HG02588 (cell line): ENCODE results near the gene CYP27C1.

Experiments
- ATAC-seq: cut with Tn5 transposase; IDR thresholded peaks from one replicate; pipeline ENCODE4 v1.9.1; 2021; ENCODE audit warnings: mild to moderate bottlenecking, moderate library complexity; ENCODE audit not compliant: unreplicated experiment

CYP27C1 gene

GRCh38 chr2:127134833-127135830, 85.0 kb downstream of the CYP27C1 start:
- no peak for ATAC-seq

- ATAC-seq, result no peak
These were observed 85.9 kb downstream of the CYP27C1 start for GRCh38 chr2:127134235-127134634.
